Measurements from ENCODE around the gene OTULINL. TPM values are rescaled to one million over a fixed set of nuclear protein-coding genes. Genes with fewer than 3 reads are reported as not detected.

The OTULINL gene
- total RNA-seq, 1 donor = 0.36 TPM

GRCh38 chr5:14576206-14576605 is 5.4 kb upstream of the OTULINL start:
- H3K4me3 ChIP-seq (ENCODE audit: insufficient read depth, low read length) = no peak overlapping the region
- H3K27ac ChIP-seq (ENCODE audit: low read depth, low read length) = no peak overlapping the region
- H3K9me3 ChIP-seq (ENCODE audit: low read depth, low read length) = no peaks in the 10 kb centered on the region

GRCh38 chr5:14577079-14577725 is 4.4 kb upstream of the OTULINL start:
- Histone ChIP-seq H3K79me2 (ENCODE audit: insufficient read depth, low read length) (no peaks in the 10 kb centered on the region), H3K27ac (ENCODE audit: low read depth, low read length) (no peak overlapping the region), H3K4me2 (ENCODE audit: insufficient read depth, low read length) (no peak overlapping the region), H3K36me3 (ENCODE audit: insufficient read depth, low read length) (no peaks in the 10 kb centered on the region), H3K4me3 (ENCODE audit: insufficient read depth, low read length) (no peak overlapping the region), H3K27me3 (ENCODE audit: insufficient read depth, low read length) (peaks cover 33% of the 10 kb centered on the region), H3K9me3 (ENCODE audit: low read depth, low read length) (no peaks in the 10 kb centered on the region), H2AFZ (ENCODE audit: low read length) (no peak overlapping the region), H3K4me1 (ENCODE audit: insufficient read depth, low read length) (peaks cover 6% of the 10 kb centered on the region), H4K20me1 (ENCODE audit: insufficient read depth, low read length) (no peaks in the 10 kb centered on the region)
- no peak for DNase-seq (ENCODE audit: insufficient read length, low spot score, missing footprints)
- no peak for TF ChIP-seq CTCF (IDR thresholded peaks at IDR 0.05; ENCODE audit: extremely low read depth, low read depth, low read length)

More at GRCh38 chr5:14576206-14576605, 5.4 kb upstream of the OTULINL start:
- no peak for DNase-seq (ENCODE audit: insufficient read length, low spot score, missing footprints)
- no peak overlapping the region for H3K4me2 ChIP-seq (ENCODE audit: insufficient read depth, low read length)
- peaks cover 2% of the 10 kb centered on the region for H3K4me1 ChIP-seq (ENCODE audit: insufficient read depth, low read length)
- no peaks in the 10 kb centered on the region for H3K79me2 ChIP-seq (ENCODE audit: insufficient read depth, low read length)
- peaks cover 27% of the 10 kb centered on the region for H3K27me3 ChIP-seq (ENCODE audit: insufficient read depth, low read length)
- no peaks in the 10 kb centered on the region for H3K36me3 ChIP-seq (ENCODE audit: insufficient read depth, low read length)
- no peak for TF ChIP-seq CTCF (IDR thresholded peaks at IDR 0.05; ENCODE audit: extremely low read depth, low read depth, low read length)
- H4K20me1 ChIP-seq (ENCODE audit: insufficient read depth, low read length) = no peaks in the 10 kb centered on the region
- H2AFZ ChIP-seq (ENCODE audit: low read length) = no peak overlapping the region

GRCh38 chr5:14577971-14578370 is 3.6 kb upstream of the OTULINL start:
- peaks cover 40% of the 10 kb centered on the region for H3K27me3 ChIP-seq (ENCODE audit: insufficient read depth, low read length)
- H3K9me3 ChIP-seq (ENCODE audit: low read depth, low read length) = no peaks in the 10 kb centered on the region
- peaks cover 8% of the 10 kb centered on the region for H3K4me1 ChIP-seq (ENCODE audit: insufficient read depth, low read length)
- H3K79me2 ChIP-seq (ENCODE audit: insufficient read depth, low read length) = no peaks in the 10 kb centered on the region
- DNase-seq (ENCODE audit: insufficient read length, low spot score, missing footprints) = no peak
- no peaks in the 10 kb centered on the region for H3K36me3 ChIP-seq (ENCODE audit: insufficient read depth, low read length)
- H4K20me1 ChIP-seq (ENCODE audit: insufficient read depth, low read length) = no peaks in the 10 kb centered on the region
- no peak overlapping the region for H3K27ac ChIP-seq (ENCODE audit: low read depth, low read length)
- no peak overlapping the region for H2AFZ ChIP-seq (ENCODE audit: low read length)
- no peak for TF ChIP-seq CTCF (IDR thresholded peaks at IDR 0.05; ENCODE audit: extremely low read depth, low read depth, low read length)
- H3K4me2 ChIP-seq (ENCODE audit: insufficient read depth, low read length) = no peak overlapping the region
- no peak overlapping the region for H3K4me3 ChIP-seq (ENCODE audit: insufficient read depth, low read length)

- no peak overlapping the region for H2AFZ ChIP-seq (ENCODE audit: low read length)
- no peak overlapping the region for H3K4me2 ChIP-seq (ENCODE audit: insufficient read depth, low read length)
- H3K4me1 ChIP-seq (ENCODE audit: insufficient read depth, low read length) = peaks cover 8% of the 10 kb centered on the region
- H3K9me3 ChIP-seq (ENCODE audit: low read depth, low read length) = no peaks in the 10 kb centered on the region
- DNase-seq (ENCODE audit: insufficient read length, low spot score, missing footprints) = no peak
- H3K27me3 ChIP-seq (ENCODE audit: insufficient read depth, low read length) = peaks cover 53% of the 10 kb centered on the region
- H3K36me3 ChIP-seq (ENCODE audit: insufficient read depth, low read length) = no peaks in the 10 kb centered on the region
- H3K27ac ChIP-seq (ENCODE audit: low read depth, low read length) = no peak overlapping the region
- H4K20me1 ChIP-seq (ENCODE audit: insufficient read depth, low read length) = no peaks in the 10 kb centered on the region
- H3K4me3 ChIP-seq (ENCODE audit: insufficient read depth, low read length) = no peak overlapping the region
- no peak for TF ChIP-seq CTCF (IDR thresholded peaks at IDR 0.05; ENCODE audit: extremely low read depth, low read depth, low read length)
- H3K79me2 ChIP-seq (ENCODE audit: insufficient read depth, low read length) = no peaks in the 10 kb centered on the region
These were observed 2.3 kb upstream of the OTULINL start for GRCh38 chr5:14579246-14579645.
